ACC112 (cell line): ENCODE data around the gene C1QB.

Experiments used
- H2AFZ ChIP-seq: fragments of 200-600 bp; sonication (generic); one replicate; pipeline ENCODE4 v1.6.0; 2017; ENCODE audit warnings: antibody characterized with exemption, low read length; ENCODE audit not compliant: unreplicated experiment
- H3K27ac ChIP-seq: fragments of 200-600 bp; sonication (generic); 2 replicates; pipeline ENCODE4 v1.5.1; 2014; ENCODE audit warnings: low read depth, mild to moderate bottlenecking, antibody characterized with exemption, low read length, moderate library complexity
- H3K27me3 ChIP-seq: fragments of 200-600 bp; sonication (generic); 2 replicates; pipeline ENCODE4 v1.6.1; 2014; ENCODE audit warnings: mild to moderate bottlenecking, antibody characterized with exemption, low read length, moderate library complexity, mixed read lengths; ENCODE audit not compliant: insufficient read depth
- H3K36me3 ChIP-seq: fragments of 200-600 bp; sonication (generic); 2 replicates; pipeline ENCODE4 v1.6.1; 2016; ENCODE audit warnings: mild to moderate bottlenecking, antibody characterized with exemption, low read length, moderate library complexity, mixed read lengths; ENCODE audit not compliant: insufficient read depth
- H3K4me1 ChIP-seq: fragments of 200-600 bp; sonication (generic); one replicate; pipeline ENCODE4 v1.6.1; 2016; ENCODE audit warnings: low read length, mixed read lengths; ENCODE audit not compliant: insufficient read depth, unreplicated experiment, control insufficient read depth
- H3K4me3 ChIP-seq: fragments of 200-600 bp; sonication (generic); 2 replicates; pipeline ENCODE4 v1.5.1; 2014; ENCODE audit warnings: mild to moderate bottlenecking, low read depth, low read length
- H3K79me2 ChIP-seq: fragments of 200-600 bp; sonication (generic); one replicate; pipeline ENCODE4 v1.6.0; 2016; ENCODE audit warnings: low read length; ENCODE audit not compliant: control insufficient read depth, unreplicated experiment, insufficient read depth

Gene C1QB

GRCh38 chr1:22635436-22635835, 17.6 kb upstream of the C1QB start:
- Histone ChIP-seq H3K36me3 (no peaks in the 10 kb centered on the region), H3K4me1 (no peaks in the 10 kb centered on the region), H2AFZ (no peak overlapping the region), H3K79me2 (no peaks in the 10 kb centered on the region), H3K27ac (no peak overlapping the region), H3K27me3 (peaks cover 51% of the 10 kb centered on the region), H3K4me3 (no peak overlapping the region)

GRCh38 chr1:22636353-22636752, 16.7 kb upstream of the C1QB start, which contains the start of gene C1QA:
TSS of gene C1QA (plus strand) at chr1:22636628. CDS start at chr1:22637617, 989 bp downstream.
- peaks cover 46% of the 10 kb centered on the region for H3K27me3 ChIP-seq
- no peaks in the 10 kb centered on the region for H3K4me1 ChIP-seq
- no peaks in the 10 kb centered on the region for H3K36me3 ChIP-seq
- no peaks in the 10 kb centered on the region for H3K79me2 ChIP-seq
- H3K27ac ChIP-seq: no peak within 1 kb of the TSS
- no peak within 1 kb of the TSS for H3K4me3 ChIP-seq
- H2AFZ ChIP-seq: no peak within 1 kb of the TSS

GRCh38 chr1:22636927-22637326, 16.1 kb upstream of the C1QB start:
- Histone ChIP-seq H3K36me3 (no peaks in the 10 kb centered on the region), H3K27ac (no peak overlapping the region), H3K27me3 (peaks cover 40% of the 10 kb centered on the region), H2AFZ (no peak overlapping the region), H3K4me3 (no peak overlapping the region), H3K4me1 (no peaks in the 10 kb centered on the region), H3K79me2 (no peaks in the 10 kb centered on the region)

GRCh38 chr1:22637907-22638445, 15.1 kb upstream of the C1QB start:
- Histone ChIP-seq H3K36me3 (no peaks in the 10 kb centered on the region), H3K27me3 (peaks cover 33% of the 10 kb centered on the region), H3K79me2 (no peaks in the 10 kb centered on the region), H2AFZ (no peak overlapping the region), H3K4me1 (no peaks in the 10 kb centered on the region), H3K4me3 (no peak overlapping the region), H3K27ac (no peak overlapping the region)

GRCh38 chr1:22638476-22639234, 14.4 kb upstream of the C1QB start:
- Histone ChIP-seq H3K27me3 (peaks cover 27% of the 10 kb centered on the region), H3K4me1 (no peaks in the 10 kb centered on the region), H3K36me3 (no peaks in the 10 kb centered on the region), H2AFZ (no peak overlapping the region), H3K79me2 (no peaks in the 10 kb centered on the region), H3K27ac (no peak overlapping the region), H3K4me3 (no peak overlapping the region)

- Histone ChIP-seq H3K79me2 (no peaks in the 10 kb centered on the region), H3K4me1 (no peaks in the 10 kb centered on the region), H3K4me3 (no peak overlapping the region), H3K27me3 (peaks cover 20% of the 10 kb centered on the region), H3K27ac (no peak overlapping the region), H3K36me3 (no peaks in the 10 kb centered on the region), H2AFZ (no peak overlapping the region)
Measured at GRCh38 chr1:22639286-22639685, 13.8 kb upstream of the C1QB start.

GRCh38 chr1:22641247-22641646, 11.8 kb upstream of the C1QB start:
- no peak overlapping the region for H3K4me3 ChIP-seq
- no peak overlapping the region for H2AFZ ChIP-seq
- peaks cover 4% of the 10 kb centered on the region for H3K4me1 ChIP-seq
- no peaks in the 10 kb centered on the region for H3K36me3 ChIP-seq
- no peak overlapping the region for H3K27ac ChIP-seq
- peaks cover 6% of the 10 kb centered on the region for H3K27me3 ChIP-seq
- H3K79me2 ChIP-seq: no peaks in the 10 kb centered on the region

- Histone ChIP-seq H3K36me3 (no peaks in the 10 kb centered on the region), H2AFZ (no peak overlapping the region), H3K79me2 (no peaks in the 10 kb centered on the region), H3K4me3 (no peak overlapping the region), H3K27me3 (peaks cover 3% of the 10 kb centered on the region), H3K27ac (no peak overlapping the region), H3K4me1 (peaks cover 10% of the 10 kb centered on the region)
Measured at GRCh38 chr1:22641906-22642636, 11.0 kb upstream of the C1QB start.

- no peak within 1 kb of the TSS for H3K4me3 ChIP-seq
- no peak within 1 kb of the TSS for H2AFZ ChIP-seq
- no peak within 1 kb of the TSS for H3K27ac ChIP-seq
- H3K27me3 ChIP-seq: no peaks in the 10 kb centered on the region
- H3K36me3 ChIP-seq: no peaks in the 10 kb centered on the region
- peaks cover 10% of the 10 kb centered on the region for H3K4me1 ChIP-seq
- no peaks in the 10 kb centered on the region for H3K79me2 ChIP-seq
Measured at GRCh38 chr1:22643381-22643780, 9.7 kb upstream of the C1QB start, which contains the start of gene C1QC. TSS of gene C1QC (plus strand) at chr1:22643633. CDS start at chr1:22644024, 391 bp downstream.

GRCh38 chr1:22643928-22644327, 9.1 kb upstream of the C1QB start:
- no peaks in the 10 kb centered on the region for H3K36me3 ChIP-seq
- no peak overlapping the region for H3K4me3 ChIP-seq
- no peaks in the 10 kb centered on the region for H3K79me2 ChIP-seq
- no peaks in the 10 kb centered on the region for H3K27me3 ChIP-seq
- peaks cover 10% of the 10 kb centered on the region for H3K4me1 ChIP-seq
- H2AFZ ChIP-seq: no peak overlapping the region
- H3K27ac ChIP-seq: no peak overlapping the region
